Vagina (tissue), 2 donors: Measurements from ENCODE around the gene BIRC6.

ENCODE experiments used
- POLR2A ChIP-seq, 2 donors: fragments of 450-650 bp; IDR thresholded peaks; one replicate each; pipeline ENCODE4 v1.6.1; 2017; ENCODE audit warnings: antibody characterized with exemption in 2 of 2, mild to moderate bottlenecking in 2 of 2, moderate library complexity in 2 of 2
- POLR2AphosphoS5 ChIP-seq, 2 donors: sonication (generic); formaldehyde crosslinking; IDR thresholded peaks; one replicate each; pipeline ENCODE4 v1.9.0; 2017; ENCODE audit warnings: antibody characterized with exemption in 2 of 2, mild to moderate bottlenecking in 2 of 2, low read depth in 1 of 2; ENCODE audit not compliant: insufficient read depth in 1 of 2
- TF ChIP-seq, protein P1 (sequence below), 3 experiments: fragments of 450-650 bp in 2 of 3; fragments of 200-600 bp in 1 of 3; sonication (generic) in 1 of 3; IDR thresholded peaks; one replicate each; pipeline ENCODE4 v1.5.1; 2017 to 2019; ENCODE audit warnings: antibody characterized with exemption in 3 of 3, mild to moderate bottlenecking in 2 of 3, moderate library complexity in 2 of 3

GRCh38 chr2:32372519-32373182, 15.8 kb downstream of the BIRC6 start:
- no peak for TF ChIP-seq POLR2A (IDR thresholded peaks at IDR 0.05)
- TF ChIP-seq POLR2AphosphoS5 (IDR thresholded peaks at IDR 0.05; ENCODE audit: insufficient read depth in 1 of 2, low read depth in 1 of 2): no peak
- TF ChIP-seq, protein P1, sequence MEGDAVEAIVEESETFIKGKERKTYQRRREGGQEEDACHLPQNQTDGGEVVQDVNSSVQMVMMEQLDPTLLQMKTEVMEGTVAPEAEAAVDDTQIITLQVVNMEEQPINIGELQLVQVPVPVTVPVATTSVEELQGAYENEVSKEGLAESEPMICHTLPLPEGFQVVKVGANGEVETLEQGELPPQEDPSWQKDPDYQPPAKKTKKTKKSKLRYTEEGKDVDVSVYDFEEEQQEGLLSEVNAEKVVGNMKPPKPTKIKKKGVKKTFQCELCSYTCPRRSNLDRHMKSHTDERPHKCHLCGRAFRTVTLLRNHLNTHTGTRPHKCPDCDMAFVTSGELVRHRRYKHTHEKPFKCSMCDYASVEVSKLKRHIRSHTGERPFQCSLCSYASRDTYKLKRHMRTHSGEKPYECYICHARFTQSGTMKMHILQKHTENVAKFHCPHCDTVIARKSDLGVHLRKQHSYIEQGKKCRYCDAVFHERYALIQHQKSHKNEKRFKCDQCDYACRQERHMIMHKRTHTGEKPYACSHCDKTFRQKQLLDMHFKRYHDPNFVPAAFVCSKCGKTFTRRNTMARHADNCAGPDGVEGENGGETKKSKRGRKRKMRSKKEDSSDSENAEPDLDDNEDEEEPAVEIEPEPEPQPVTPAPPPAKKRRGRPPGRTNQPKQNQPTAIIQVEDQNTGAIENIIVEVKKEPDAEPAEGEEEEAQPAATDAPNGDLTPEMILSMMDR (IDR thresholded peaks at IDR 0.05): no peak
